Measurements from ENCODE around the gene PARP4.
"Not testable (repeated sequence)": the region's sequence is repeated elsewhere in the genome, so short reads cannot be mapped to it uniquely, and the experiment has no call there.

The PARP4 gene

GRCh38 chr13:24505256-24505655, 7.3 kb downstream of the PARP4 start:
- DNase-seq = no peak

GRCh38 chr13:24503379-24503696, 9.2 kb downstream of the PARP4 start:
- no peak for DNase-seq

- no peak for DNase-seq
Measured at GRCh38 chr13:24502533-24503378, 9.8 kb downstream of the PARP4 start.

- no peak for DNase-seq
Measured at GRCh38 chr13:24500977-24501376, 11.6 kb downstream of the PARP4 start.

- DNase-seq = no peak
Measured at GRCh38 chr13:24497742-24498141, 14.8 kb downstream of the PARP4 start.

- DNase-seq = not testable (repeated sequence)
Measured at GRCh38 chr13:24496295-24496694, 16.3 kb downstream of the PARP4 start.

- DNase-seq = no peak
Measured at GRCh38 chr13:24495151-24495729, 17.3 kb downstream of the PARP4 start.

- no peak for DNase-seq
Measured at GRCh38 chr13:24493356-24493755, 19.2 kb downstream of the PARP4 start.

GRCh38 chr13:24491845-24492244, 20.7 kb downstream of the PARP4 start:
- no peak for DNase-seq

GRCh38 chr13:24489721-24490120, 22.9 kb downstream of the PARP4 start:
- DNase-seq = no peak

GRCh38 chr13:24488092-24488491, 24.5 kb downstream of the PARP4 start:
- not testable (repeated sequence) for DNase-seq

GRCh38 chr13:24486017-24486657, 26.4 kb downstream of the PARP4 start:
- DNase-seq = not testable (repeated sequence)

GRCh38 chr13:24473686-24474085, 38.9 kb downstream of the PARP4 start:
- DNase-seq = no peak

- DNase-seq = not testable (repeated sequence)
Measured at GRCh38 chr13:24472129-24472528, 40.4 kb downstream of the PARP4 start.

GRCh38 chr13:24463078-24463477, 49.5 kb downstream of the PARP4 start:
- no peak for DNase-seq

- DNase-seq = no peak
Measured at GRCh38 chr13:24460256-24460655, 52.3 kb downstream of the PARP4 start.

- DNase-seq = no peak
Measured at GRCh38 chr13:24459726-24460125, 52.9 kb downstream of the PARP4 start.

GRCh38 chr13:24459234-24459633, 53.3 kb downstream of the PARP4 start:
- no peak for DNase-seq

- DNase-seq = no peak
Measured at GRCh38 chr13:24458736-24459135, 53.8 kb downstream of the PARP4 start.

- DNase-seq = no peak
Measured at GRCh38 chr13:24456396-24456795, 56.2 kb downstream of the PARP4 start.

- DNase-seq = no peak
Measured at GRCh38 chr13:24454056-24454455, 58.5 kb downstream of the PARP4 start.

- no peak for DNase-seq
Measured at GRCh38 chr13:24452044-24452443, 60.5 kb downstream of the PARP4 start.

- DNase-seq = no peak
Measured at GRCh38 chr13:24450530-24450929, 62.0 kb downstream of the PARP4 start.

GRCh38 chr13:24444851-24445250, 67.7 kb downstream of the PARP4 start:
- not testable (repeated sequence) for DNase-seq

Measured in stimulated activated CD4-positive, alpha-beta T cell treated with anti-CD3 and anti-CD28 coated beads, Interleukin-2, amount 100 ng/mL, for 48 hours (primary cell).